Upper lobe of left lung (tissue), 4 donors: ENCODE data around the gene ZKSCAN1.

Source experiments
- CTCF ChIP-seq, 6 experiments: fragments of 450-650 bp in 4 of 6; fragments of 200-600 bp in 2 of 6; sonication (generic) in 2 of 6; IDR thresholded peaks; one replicate each; pipeline ENCODE4 v1.5.1; 2016 to 2019; ENCODE audit warnings: antibody characterized with exemption in 6 of 6
- EP300 ChIP-seq, 4 donors: sonication (generic); formaldehyde crosslinking; IDR thresholded peaks; one replicate each; pipeline ENCODE4 v1.5.1; 2017; ENCODE audit warnings: antibody characterized with exemption in 4 of 4, control low read depth in 2 of 4
- POLR2A ChIP-seq, 4 donors: fragments of 450-650 bp; IDR thresholded peaks; one replicate each; pipeline ENCODE4 v1.5.1; 2016 to 2017; ENCODE audit warnings: antibody characterized with exemption in 4 of 4, mild to moderate bottlenecking in 2 of 4
- POLR2AphosphoS5 ChIP-seq, 2 donors: sonication (generic); formaldehyde crosslinking; IDR thresholded peaks; one replicate each; pipeline ENCODE4 v1.5.1; 2017; ENCODE audit warnings: antibody characterized with exemption in 2 of 2

GRCh38 chr7:100023526-100023925 is 8.1 kb downstream of the ZKSCAN1 start:
- TF ChIP-seq CTCF (IDR thresholded peaks at IDR 0.05) (no peak), POLR2AphosphoS5 (IDR thresholded peaks at IDR 0.05) (no peak), POLR2A (IDR thresholded peaks at IDR 0.05) (no peak), EP300 (IDR thresholded peaks at IDR 0.05) (no peak)
